Smooth muscle cell (in vitro differentiated cells): ENCODE measurements around the gene VWA8. TPM values are rescaled to one million over a fixed set of nuclear protein-coding genes. Genes with fewer than 3 reads are reported as not detected.

Experiments used
- DNase-seq: peaks from one replicate; lab custom pipeline; 2025; ENCODE audit not compliant: unreplicated experiment; lab: John Stamatoyannopoulos, UW
- H2AFZ ChIP-seq: fragments of 200-600 bp; sonication (generic); 2 replicates; pipeline ENCODE4 v1.6.0; 2016; ENCODE audit warnings: antibody characterized with exemption, low read depth, mild to moderate bottlenecking
- H3F3A ChIP-seq: fragments of 200-600 bp; sonication (generic); 2 replicates; pipeline ENCODE4 v1.6.0; 2017; ENCODE audit warnings: antibody characterized with exemption, low read depth
- H3K27ac ChIP-seq: fragments of 200-600 bp; sonication (generic); 2 replicates; pipeline ENCODE4 v1.5.1; 2016; ENCODE audit warnings: low read depth, mild to moderate bottlenecking
- H3K27me3 ChIP-seq: fragments of 200-600 bp; sonication (generic); 2 replicates; pipeline ENCODE4 v1.6.1; 2016; ENCODE audit warnings: low read depth, mild to moderate bottlenecking
- H3K36me3 ChIP-seq: fragments of 200-600 bp; sonication (generic); 2 replicates; pipeline ENCODE4 v1.5.1; 2016; ENCODE audit warnings: low read depth
- H3K4me1 ChIP-seq: fragments of 200-600 bp; sonication (generic); 2 replicates; pipeline ENCODE4 v1.5.1; 2016; ENCODE audit warnings: low read depth
- H3K4me2 ChIP-seq: fragments of 200-600 bp; sonication (generic); 2 replicates; pipeline ENCODE4 v1.6.0; 2016; ENCODE audit warnings: mild to moderate bottlenecking
- H3K4me3 ChIP-seq: fragments of 200-600 bp; sonication (generic); 2 replicates; pipeline ENCODE4 v1.5.1; 2016; ENCODE audit warnings: mild to moderate bottlenecking
- H3K79me2 ChIP-seq: fragments of 200-600 bp; sonication (generic); 2 replicates; pipeline ENCODE4 v1.6.0; 2016; ENCODE audit warnings: low read depth, mild to moderate bottlenecking
- H3K9ac ChIP-seq: fragments of 200-600 bp; sonication (generic); 2 replicates; pipeline ENCODE4 v1.6.0; 2016; ENCODE audit warnings: low read depth
- H3K9me3 ChIP-seq: fragments of 200-600 bp; sonication (generic); replicated peaks from 2 replicates; pipeline ENCODE4 v1.5.1; 2016; ENCODE audit warnings: low read depth
- H4K20me1 ChIP-seq: fragments of 200-600 bp; sonication (generic); 2 replicates; pipeline ENCODE4 v1.6.0; 2016; ENCODE audit warnings: low read depth
- CTCF ChIP-seq: fragments of 200-600 bp; sonication (generic); IDR thresholded peaks from 2 replicates; pipeline ENCODE4 v1.5.1; 2017; ENCODE audit warnings: borderline replicate concordance, mild to moderate bottlenecking, antibody characterized with exemption; ENCODE audit not compliant: insufficient read depth, poor library complexity, severe bottlenecking
- WGBS: methylation state at CpG from one replicate; pipeline ENCODE4 v1.1.7; 2016; ENCODE audit warnings: low lambda C conversion rate; 5-methylcytosine and 5-hydroxymethylcytosine counted together
- polyA plus RNA-seq: library from polyadenylated mRNA; unstranded; fragments of >200 nt; fragmentation: Nextera tagmentation; extraction: Ambion mirVana; gene quantifications from 2 replicates; pipeline ENCODE4 v1.2.1, GENCODE V29; 2016
- total RNA-seq: library from RNA; depleted of rRNA; stranded (reverse); fragments of >200 nt; gene quantifications from 2 replicates; pipeline ENCODE4 v1.2.3, GENCODE V29; 2014

Gene VWA8
- total and polyA plus RNA-seq, 2 experiments from 2014 or later = 2.6 to 14.4 TPM

- Histone ChIP-seq H3F3A (no peaks in the 10 kb centered on the region), H3K4me3 (no peak overlapping the region), H3K79me2 (no peaks in the 10 kb centered on the region), H2AFZ (no peak overlapping the region), H3K4me1 (no peaks in the 10 kb centered on the region), H3K4me2 (no peak overlapping the region), H3K9ac (no peak overlapping the region), H3K27me3 (no peaks in the 10 kb centered on the region), H3K27ac (no peak overlapping the region), H3K9me3 (no peaks in the 10 kb centered on the region), H3K36me3 (no peaks in the 10 kb centered on the region), H4K20me1 (no peaks in the 10 kb centered on the region)
- 62% methylated on average over 7 of the region's 7 CpGs for WGBS
- TF ChIP-seq CTCF = no peak
- DNase-seq = no peak
Measured at GRCh38 chr13:41973247-41973741, 12.4 kb upstream of the VWA8 start.

DNA sequence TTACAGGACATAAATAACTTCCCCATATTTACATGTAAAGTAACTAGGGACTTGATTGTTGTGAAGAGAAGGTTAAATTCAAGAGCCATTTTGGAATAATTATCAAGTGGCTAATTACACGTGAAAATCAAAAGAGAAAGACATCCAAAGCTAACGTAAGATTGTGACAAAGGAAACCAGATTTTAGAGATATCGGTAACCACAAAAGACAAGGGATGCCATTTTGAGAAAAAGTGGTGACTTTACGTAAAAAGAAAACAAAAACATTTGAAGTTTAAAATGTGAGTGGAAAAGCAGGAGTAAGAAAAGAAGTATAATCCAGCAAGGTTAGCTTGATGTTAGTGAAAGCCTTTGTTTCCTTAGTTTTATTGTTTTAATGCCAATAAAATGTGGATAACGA is 10.9 kb upstream of the VWA8 start:
- Histone ChIP-seq H3K9ac (no peak overlapping the region), H2AFZ (no peak overlapping the region), H3K27me3 (no peaks in the 10 kb centered on the region), H3K36me3 (no peaks in the 10 kb centered on the region), H3K9me3 (no peaks in the 10 kb centered on the region), H3K27ac (no peak overlapping the region), H4K20me1 (no peaks in the 10 kb centered on the region), H3K79me2 (no peaks in the 10 kb centered on the region), H3K4me2 (no peak overlapping the region), H3K4me1 (no peaks in the 10 kb centered on the region), H3K4me3 (no peak overlapping the region), H3F3A (no peaks in the 10 kb centered on the region)
- DNase-seq = no peak
- WGBS = 77% methylated on average over 5 of the region's 5 CpGs
- TF ChIP-seq CTCF = no peak

DNA sequence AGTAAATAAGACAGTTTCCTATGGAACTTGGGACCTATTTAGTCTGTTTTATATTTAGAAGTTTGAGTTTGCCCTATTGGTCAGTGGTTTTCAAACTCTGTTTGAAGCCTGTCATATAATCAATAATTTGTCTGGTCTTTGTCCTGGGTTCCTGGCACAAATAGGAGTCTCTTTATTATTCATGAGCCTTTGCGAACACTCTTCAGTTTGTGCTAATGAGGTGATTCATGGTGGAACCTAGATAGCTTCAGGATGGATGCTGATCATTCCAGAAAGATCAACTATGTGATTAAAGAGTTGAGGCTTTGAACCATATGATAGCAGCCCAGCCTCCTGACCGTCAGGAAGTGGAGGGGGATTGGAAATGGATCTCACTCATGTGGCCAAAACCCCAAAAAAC is 10.0 kb upstream of the VWA8 start:
- no peak for DNase-seq

More for the DNA sequence above, 10.0 kb upstream of the VWA8 start:
- Histone ChIP-seq H3K27ac (no peak overlapping the region), H3K9me3 (no peaks in the 10 kb centered on the region), H2AFZ (no peak overlapping the region), H3K36me3 (no peaks in the 10 kb centered on the region), H3K4me1 (no peaks in the 10 kb centered on the region), H3K27me3 (no peaks in the 10 kb centered on the region), H3K9ac (no peak overlapping the region), H3K4me3 (no peak overlapping the region), H4K20me1 (no peaks in the 10 kb centered on the region), H3K79me2 (no peaks in the 10 kb centered on the region), H3K4me2 (no peak overlapping the region), H3F3A (no peaks in the 10 kb centered on the region)
- WGBS = 74% methylated on average over 2 of the region's 2 CpGs
- no peak for TF ChIP-seq CTCF
